SK-N-SH (cell line): ENCODE results near the gene CDPF1.

Experiments
- CHD2 ChIP-seq: fragments of 150-350 bp; IDR thresholded peaks from 2 replicates; pipeline ENCODE4 v1.6.1; 2018; ENCODE audit warnings: low read length; ENCODE audit not compliant: partially characterized antibody
- POLR2AphosphoS5 ChIP-seq: IDR thresholded peaks from 2 replicates; pipeline ENCODE4 v1.6.1; 2012; ENCODE audit warnings: low read depth, low read length
- REST ChIP-seq: IDR thresholded peaks from 2 replicates; pipeline ENCODE4 v1.6.1; 2012; ENCODE audit warnings: mild to moderate bottlenecking, low read depth, low read length, moderate library complexity
- TF ChIP-seq, protein P1 (sequence below): fragments of 200-600 bp; sonication (generic); IDR thresholded peaks from 2 replicates; pipeline ENCODE4 v1.6.1; 2017; ENCODE audit warnings: antibody characterized with exemption, mild to moderate bottlenecking, moderate library complexity

DNA sequence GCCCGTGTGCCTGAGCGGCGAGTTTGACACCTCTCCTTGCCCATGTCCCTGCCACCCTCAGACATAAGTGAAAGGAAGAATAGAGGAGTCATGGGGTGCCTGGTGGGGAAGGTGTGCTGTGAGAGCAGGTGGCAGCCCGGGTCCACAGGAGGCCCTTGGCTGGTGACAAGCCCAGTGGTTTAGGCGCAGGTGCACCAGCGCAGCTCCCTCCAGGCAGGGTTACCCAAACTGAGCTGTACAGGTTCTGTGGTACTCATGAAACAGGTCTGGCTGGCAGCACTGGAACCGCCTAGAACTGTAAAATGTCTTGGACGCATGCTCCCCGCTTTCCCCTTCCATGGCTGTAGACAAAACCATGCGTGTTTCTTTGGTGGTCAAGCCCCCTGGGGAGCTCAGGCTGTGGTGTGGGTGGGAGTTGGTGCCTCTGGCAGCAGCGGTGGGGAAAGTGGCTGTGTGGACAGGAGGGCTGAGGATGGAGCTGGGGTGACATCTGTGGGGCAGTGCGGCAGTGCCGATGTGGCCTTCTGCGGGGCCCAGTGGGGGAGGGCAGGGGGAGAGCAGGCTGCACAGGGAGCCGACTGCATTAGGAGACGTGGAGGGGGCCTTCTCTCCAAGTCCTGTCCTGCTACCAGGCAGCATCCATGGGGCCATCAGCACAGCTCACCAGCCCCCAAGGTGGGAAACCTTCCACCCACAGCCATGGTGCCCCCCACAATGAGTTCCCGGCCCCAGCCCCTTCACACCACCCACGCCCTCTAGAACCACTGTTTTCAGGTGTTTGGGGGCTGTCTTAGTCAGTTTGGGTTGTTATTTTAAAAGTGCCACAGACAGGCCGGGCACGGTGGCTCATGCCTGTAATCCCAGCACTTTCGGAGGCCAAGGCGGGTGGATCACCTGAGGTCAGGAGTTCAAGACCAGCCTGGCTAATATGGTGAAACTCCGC is 41.0 kb upstream of the CDPF1 start:
- TF ChIP-seq CHD2 (no peak), REST (no peak), POLR2AphosphoS5 (no peak)
- TF ChIP-seq, protein P1, sequence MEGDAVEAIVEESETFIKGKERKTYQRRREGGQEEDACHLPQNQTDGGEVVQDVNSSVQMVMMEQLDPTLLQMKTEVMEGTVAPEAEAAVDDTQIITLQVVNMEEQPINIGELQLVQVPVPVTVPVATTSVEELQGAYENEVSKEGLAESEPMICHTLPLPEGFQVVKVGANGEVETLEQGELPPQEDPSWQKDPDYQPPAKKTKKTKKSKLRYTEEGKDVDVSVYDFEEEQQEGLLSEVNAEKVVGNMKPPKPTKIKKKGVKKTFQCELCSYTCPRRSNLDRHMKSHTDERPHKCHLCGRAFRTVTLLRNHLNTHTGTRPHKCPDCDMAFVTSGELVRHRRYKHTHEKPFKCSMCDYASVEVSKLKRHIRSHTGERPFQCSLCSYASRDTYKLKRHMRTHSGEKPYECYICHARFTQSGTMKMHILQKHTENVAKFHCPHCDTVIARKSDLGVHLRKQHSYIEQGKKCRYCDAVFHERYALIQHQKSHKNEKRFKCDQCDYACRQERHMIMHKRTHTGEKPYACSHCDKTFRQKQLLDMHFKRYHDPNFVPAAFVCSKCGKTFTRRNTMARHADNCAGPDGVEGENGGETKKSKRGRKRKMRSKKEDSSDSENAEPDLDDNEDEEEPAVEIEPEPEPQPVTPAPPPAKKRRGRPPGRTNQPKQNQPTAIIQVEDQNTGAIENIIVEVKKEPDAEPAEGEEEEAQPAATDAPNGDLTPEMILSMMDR: no peak
